ENCODE data around the gene IL22RA1.

DNA sequence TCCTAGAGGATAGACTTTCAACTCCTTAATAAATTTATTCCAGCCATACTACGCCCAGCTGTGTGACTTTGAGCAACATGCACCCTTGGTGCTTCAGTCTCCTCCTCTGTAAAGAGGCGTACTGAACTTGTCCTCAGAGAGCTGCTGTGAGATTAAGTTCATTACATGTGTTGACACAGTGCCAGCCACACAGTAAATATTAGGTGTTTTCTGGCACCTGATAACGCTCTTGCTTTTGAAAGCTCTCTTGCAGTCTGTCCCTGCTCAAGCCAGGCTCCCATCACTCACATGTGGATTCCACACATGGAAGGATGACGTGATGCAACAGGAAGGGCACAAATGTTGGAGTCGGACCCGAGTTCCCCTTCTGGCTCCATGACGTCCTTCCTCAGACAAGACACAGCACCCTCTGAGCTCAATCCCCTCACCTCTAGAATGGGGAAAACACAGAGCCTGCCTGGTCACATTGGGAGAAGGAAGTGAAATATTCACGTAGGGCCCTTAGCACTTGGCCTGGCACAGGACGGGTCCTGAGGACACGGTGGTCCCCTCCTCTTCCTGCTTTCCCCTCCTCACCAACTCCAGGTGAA, 36.4 kb upstream of the IL22RA1 start:
- TF ChIP-seq, protein P1, sequence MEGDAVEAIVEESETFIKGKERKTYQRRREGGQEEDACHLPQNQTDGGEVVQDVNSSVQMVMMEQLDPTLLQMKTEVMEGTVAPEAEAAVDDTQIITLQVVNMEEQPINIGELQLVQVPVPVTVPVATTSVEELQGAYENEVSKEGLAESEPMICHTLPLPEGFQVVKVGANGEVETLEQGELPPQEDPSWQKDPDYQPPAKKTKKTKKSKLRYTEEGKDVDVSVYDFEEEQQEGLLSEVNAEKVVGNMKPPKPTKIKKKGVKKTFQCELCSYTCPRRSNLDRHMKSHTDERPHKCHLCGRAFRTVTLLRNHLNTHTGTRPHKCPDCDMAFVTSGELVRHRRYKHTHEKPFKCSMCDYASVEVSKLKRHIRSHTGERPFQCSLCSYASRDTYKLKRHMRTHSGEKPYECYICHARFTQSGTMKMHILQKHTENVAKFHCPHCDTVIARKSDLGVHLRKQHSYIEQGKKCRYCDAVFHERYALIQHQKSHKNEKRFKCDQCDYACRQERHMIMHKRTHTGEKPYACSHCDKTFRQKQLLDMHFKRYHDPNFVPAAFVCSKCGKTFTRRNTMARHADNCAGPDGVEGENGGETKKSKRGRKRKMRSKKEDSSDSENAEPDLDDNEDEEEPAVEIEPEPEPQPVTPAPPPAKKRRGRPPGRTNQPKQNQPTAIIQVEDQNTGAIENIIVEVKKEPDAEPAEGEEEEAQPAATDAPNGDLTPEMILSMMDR (IDR thresholded peaks at IDR 0.05), result no peak
- no peak for TF ChIP-seq ZFX (IDR thresholded peaks at IDR 0.05; ENCODE audit: borderline replicate concordance)

Measured in 22Rv1 (cell line).